ENCODE results near the gene ARHGAP23.
"Not testable (repeated sequence)": the region's sequence is repeated elsewhere in the genome, so short reads cannot be mapped to it uniquely, and the experiment has no call there.

Gene ARHGAP23

GRCh38 chr17:38424297-38424972 is 3.8 kb upstream of the ARHGAP23 start:
- no peak for DNase-seq

- no peak for DNase-seq
Observed at GRCh38 chr17:38425031-38425430, 3.2 kb upstream of the ARHGAP23 start.

- DNase-seq, result no peak
Observed at GRCh38 chr17:38425744-38426143, 2.5 kb upstream of the ARHGAP23 start.

- no peak for DNase-seq
Observed at GRCh38 chr17:38426441-38426840, 1.8 kb upstream of the ARHGAP23 start.

GRCh38 chr17:38427160-38427949 is 909 bp upstream of the ARHGAP23 start:
- DNase-seq, result no peak

- DNase-seq, result no peak
Observed at GRCh38 chr17:38428643-38429371, 543 bp downstream of the ARHGAP23 start.

- DNase-seq, result no peak
Observed at GRCh38 chr17:38429476-38430100, 1.3 kb downstream of the ARHGAP23 start.

GRCh38 chr17:38430316-38430715 is 2.1 kb downstream of the ARHGAP23 start:
- no peak for DNase-seq

- no peak for DNase-seq
Observed at GRCh38 chr17:38430822-38431221, 2.6 kb downstream of the ARHGAP23 start.

- no peak for DNase-seq
Observed at GRCh38 chr17:38431346-38432145, 3.3 kb downstream of the ARHGAP23 start.

- DNase-seq, result no peak
Observed at GRCh38 chr17:38434178-38434665, 6.0 kb downstream of the ARHGAP23 start.

GRCh38 chr17:38435795-38436194 is 7.5 kb downstream of the ARHGAP23 start:
- no peak for DNase-seq

- DNase-seq, result no peak
Observed at GRCh38 chr17:38436386-38436785, 8.1 kb downstream of the ARHGAP23 start.

- not testable (repeated sequence) for DNase-seq
Observed at GRCh38 chr17:38437313-38437712, 9.0 kb downstream of the ARHGAP23 start.

- DNase-seq, result no peak
Observed at GRCh38 chr17:38439436-38439835, 11.2 kb downstream of the ARHGAP23 start.

GRCh38 chr17:38440614-38441397 is 12.5 kb downstream of the ARHGAP23 start:
- DNase-seq, result no peak

- no peak for DNase-seq
Observed at GRCh38 chr17:38441429-38442061, 13.3 kb downstream of the ARHGAP23 start.

GRCh38 chr17:38442548-38442947 is 14.3 kb downstream of the ARHGAP23 start:
- DNase-seq, result no peak

- DNase-seq, result no peak
Observed at GRCh38 chr17:38443356-38444031, 15.2 kb downstream of the ARHGAP23 start.

GRCh38 chr17:38444151-38444550 is 15.9 kb downstream of the ARHGAP23 start:
- DNase-seq, result peak; percentile 31
